OCI-LY3 (cell line): ENCODE measurements around the gene CNTRL.

ENCODE experiments used
- H2AFZ ChIP-seq: fragments of 200-600, 300-600 bp; shearing (Covaris generic); 2 replicates; pipeline ENCODE4 v1.6.0; 2014; ENCODE audit warnings: antibody characterized with exemption, low read depth, low read length
- H3K27ac ChIP-seq: fragments of 200-600, 300-600 bp; sonication (generic); 2 replicates; pipeline ENCODE4 v1.5.1; 2014; ENCODE audit warnings: mild to moderate bottlenecking, low read length, moderate library complexity, mixed read lengths
- H3K27me3 ChIP-seq: fragments of 200-600, 300-600 bp; sonication (generic); 2 replicates; pipeline ENCODE4 v1.6.1; 2014; ENCODE audit warnings: low read depth, low read length, mixed read lengths
- H3K36me3 ChIP-seq: fragments of 200-600, 300-600 bp; sonication (generic); replicated peaks from 2 replicates; pipeline ENCODE3; 2014; ENCODE audit warnings: low read depth, low read length, mixed read lengths
- H3K4me1 ChIP-seq: fragments of 300-600, 200-600 bp; sonication (generic); 2 replicates; pipeline ENCODE4 v1.6.1; 2014; ENCODE audit warnings: low read length, mixed read lengths
- H3K4me2 ChIP-seq: fragments of 200-600, 300-600 bp; sonication (generic); 2 replicates; pipeline ENCODE4 v1.6.1; 2014; ENCODE audit warnings: low read length, mixed read lengths
- H3K4me3 ChIP-seq: fragments of 300-600, 200-600 bp; sonication (generic); 2 replicates; pipeline ENCODE4 v1.5.1; 2014; ENCODE audit warnings: antibody characterized with exemption, mild to moderate bottlenecking, low read length, moderate library complexity
- H3K79me2 ChIP-seq: fragments of 300-600, 200-600 bp; shearing (Covaris generic); 2 replicates; pipeline ENCODE4 v1.6.1; 2014; ENCODE audit warnings: mild to moderate bottlenecking, low read length, mixed read lengths
- H3K9ac ChIP-seq: fragments of 300-600, 200-600 bp; shearing (Covaris generic); 2 replicates; pipeline ENCODE4 v1.6.0; 2014; ENCODE audit warnings: mild to moderate bottlenecking, low read length, moderate library complexity
- H3K9me3 ChIP-seq: fragments of 200-600, 300-600 bp; shearing (Covaris generic); 2 replicates; pipeline ENCODE4 v1.6.1; 2014; ENCODE audit warnings: low read length, mixed read lengths; ENCODE audit not compliant: insufficient read depth
- H4K20me1 ChIP-seq: fragments of 200-600, 300-600 bp; sonication (generic); 2 replicates; pipeline ENCODE4 v1.6.1; 2016; ENCODE audit warnings: low read length, mixed read lengths; ENCODE audit not compliant: insufficient read depth
- CTCF ChIP-seq: fragments of 200-600, 300-600 bp; sonication (generic); IDR thresholded peaks from 2 replicates; pipeline ENCODE4 v1.5.1; 2014; ENCODE audit warnings: antibody characterized with exemption, low read length, low read depth
- EZH2phosphoT487 ChIP-seq: fragments of 200-600 bp; shearing (Covaris generic); IDR thresholded peaks from 2 replicates; pipeline ENCODE4 v1.6.1; 2018; ENCODE audit warnings: antibody characterized with exemption, mixed run types, low read depth

CNTRL gene

DNA sequence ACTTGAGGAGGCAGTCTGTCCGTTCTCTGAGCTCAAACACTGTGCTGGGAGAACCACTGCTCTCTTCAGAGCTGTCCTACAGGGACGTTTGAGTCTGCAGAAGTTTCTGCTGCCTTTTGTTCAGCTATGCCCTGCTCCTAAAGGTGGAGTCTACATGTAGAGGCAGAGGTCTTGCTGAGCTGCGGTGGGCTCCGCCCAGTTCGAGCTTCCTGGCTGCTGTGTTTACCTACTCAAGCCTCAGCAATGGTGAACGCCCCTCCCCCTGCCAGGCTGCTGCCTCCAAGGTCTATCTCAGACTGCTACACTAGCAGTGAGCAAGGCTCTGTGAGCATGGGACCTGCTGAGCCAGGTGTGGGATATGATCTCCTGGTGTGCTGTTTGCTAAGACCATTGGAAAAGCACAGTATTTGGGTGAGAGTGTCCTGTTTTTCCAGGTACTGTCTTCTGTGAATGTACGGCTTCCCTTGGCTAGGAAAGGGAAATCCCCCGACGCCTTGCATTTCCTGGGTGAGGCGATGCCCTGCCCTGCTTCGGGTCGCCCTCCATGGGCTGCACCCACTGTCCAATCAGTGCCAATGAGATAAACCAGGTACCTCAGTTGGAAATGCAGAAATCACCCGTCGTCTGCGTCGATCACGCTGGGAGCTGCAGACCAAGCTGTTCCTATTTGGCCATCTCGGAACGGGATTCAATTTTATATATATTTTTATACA, 58.5 kb downstream of the CNTRL start:
- no peaks in the 10 kb centered on the region for H3K27me3 ChIP-seq
- peaks cover 4% of the 10 kb centered on the region; the same call in 1 of the 2 replicates for H3K4me1 ChIP-seq
- H3K36me3 ChIP-seq, result peaks cover 27% of the 10 kb centered on the region
- no peak overlapping the region for H3K4me2 ChIP-seq
- no peak overlapping the region for H3K4me3 ChIP-seq
- H3K9ac ChIP-seq, result no peak overlapping the region
- H4K20me1 ChIP-seq, result no peaks in the 10 kb centered on the region
- no peak overlapping the region for H2AFZ ChIP-seq
- no peak overlapping the region for H3K27ac ChIP-seq
- TF ChIP-seq EZH2phosphoT487 (no peak), CTCF (no peak)
- no peaks in the 10 kb centered on the region; the same call in 1 of the 2 replicates for H3K79me2 ChIP-seq
- no peaks in the 10 kb centered on the region for H3K9me3 ChIP-seq

DNA sequence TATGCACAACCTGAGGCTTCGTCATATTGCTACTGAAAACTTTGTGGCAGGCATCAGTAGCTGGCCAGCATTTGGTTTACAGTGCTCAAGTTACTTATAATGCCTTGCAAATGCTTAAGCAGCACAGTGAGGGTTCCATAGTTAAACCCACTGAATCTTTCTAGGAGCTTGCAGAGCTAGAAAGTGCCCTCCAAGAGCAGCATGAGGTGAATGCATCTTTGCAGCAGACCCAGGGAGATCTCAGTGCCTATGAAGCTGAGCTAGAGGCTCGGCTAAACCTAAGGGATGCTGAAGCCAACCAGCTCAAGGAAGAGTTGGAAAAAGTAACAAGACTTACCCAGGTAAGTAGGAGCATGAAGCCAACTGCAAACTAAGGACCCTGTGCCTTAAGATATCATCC, 60.9 kb downstream of the CNTRL start:
- no peak overlapping the region for H3K9ac ChIP-seq
- no peak overlapping the region for H3K4me3 ChIP-seq
- H2AFZ ChIP-seq, result no peak overlapping the region
- peaks cover 15% of the 10 kb centered on the region for H3K4me1 ChIP-seq
- no peak overlapping the region for H3K4me2 ChIP-seq
- H3K36me3 ChIP-seq, result peaks cover 51% of the 10 kb centered on the region
- no peaks in the 10 kb centered on the region for H3K27me3 ChIP-seq
- TF ChIP-seq EZH2phosphoT487 (no peak), CTCF (no peak)
- H4K20me1 ChIP-seq, result no peaks in the 10 kb centered on the region
- no peaks in the 10 kb centered on the region for H3K9me3 ChIP-seq
- H3K27ac ChIP-seq, result no peak overlapping the region
- H3K79me2 ChIP-seq, result no peaks in the 10 kb centered on the region; the same call in 1 of the 2 replicates

- Histone ChIP-seq H3K79me2 (no peaks in the 10 kb centered on the region), H3K4me3 (no peak overlapping the region), H3K4me1 (peaks cover 17% of the 10 kb centered on the region), H3K9ac (no peak overlapping the region), H3K4me2 (no peak overlapping the region), H2AFZ (no peak overlapping the region), H3K27ac (no peak overlapping the region), H3K36me3 (peaks cover 79% of the 10 kb centered on the region), H3K27me3 (no peaks in the 10 kb centered on the region), H4K20me1 (no peaks in the 10 kb centered on the region), H3K9me3 (no peaks in the 10 kb centered on the region)
- TF ChIP-seq EZH2phosphoT487 (no peak), CTCF (no peak)
Measured at GRCh38 chr9:121138561-121138960, 63.8 kb downstream of the CNTRL start.

DNA sequence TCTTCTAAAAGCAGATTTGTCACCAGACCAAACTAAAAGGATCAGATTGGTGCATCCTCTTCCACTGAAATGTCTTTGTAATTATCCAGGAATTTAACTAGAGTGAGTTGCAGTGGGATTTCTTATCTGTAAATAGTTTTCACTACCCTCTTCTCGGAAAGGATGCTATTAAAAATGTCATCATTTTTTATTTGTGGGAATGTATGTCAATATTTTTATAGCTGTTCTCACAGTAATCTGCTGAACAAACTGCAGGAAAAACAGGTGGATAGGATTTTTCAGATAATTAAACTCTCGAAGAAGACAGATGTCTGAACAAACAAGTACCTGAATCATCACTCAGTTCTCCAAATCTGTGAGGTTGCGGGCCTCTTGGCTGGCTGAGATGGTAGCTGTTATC, 64.2 kb downstream of the CNTRL start:
- Histone ChIP-seq H3K4me2 (no peak overlapping the region), H3K27me3 (no peaks in the 10 kb centered on the region), H3K79me2 (no peaks in the 10 kb centered on the region), H3K27ac (no peak overlapping the region), H3K36me3 (peaks cover 79% of the 10 kb centered on the region), H2AFZ (no peak overlapping the region), H3K4me1 (peaks cover 17% of the 10 kb centered on the region), H4K20me1 (no peaks in the 10 kb centered on the region), H3K4me3 (no peak overlapping the region), H3K9me3 (no peaks in the 10 kb centered on the region), H3K9ac (no peak overlapping the region)
- no peak for TF ChIP-seq CTCF
